PC-3 (cell line): ENCODE measurements around the gene NDUFA7. TPM values are rescaled to one million over a fixed set of nuclear protein-coding genes. Genes with fewer than 3 reads are reported as not detected.

Source experiments
- ATAC-seq: fragments of 200-7000 bp; cut with Tn5 transposase; 2 replicates; pipeline ENCODE4 v1.9.1; 2020; ENCODE audit warnings: mild to moderate bottlenecking, moderate library complexity
- BruUV-seq: library from RNA; stranded (reverse); fragments of 400-500 nt; replicated peaks from 2 replicates; lab custom pipeline; 2021; lab: Mats Ljungman, UMichigan
- CTCF ChIA-PET: fragments of 300-600 bp; sonication (Branson Sonifier 250); formaldehyde crosslinking; loops from one replicate; lab custom pipeline; 2022; ENCODE audit warnings: antibody characterized with exemption; lab: Charles Lee
- POLR2A ChIA-PET: fragments of 300-600 bp; sonication (Branson Sonifier 250); formaldehyde crosslinking; loops from one replicate; lab custom pipeline; 2022; ENCODE audit warnings: antibody characterized with exemption; ENCODE audit not compliant: unreplicated experiment; lab: Charles Lee
- DNase-seq: peaks from one replicate; pipeline ENCODE4 v3.0.0-alpha.2; 2015
- H2AFZ ChIP-seq: fragments of 300-600 bp; sonication (generic); 2 replicates; pipeline ENCODE4 v1.6.0; 2016; ENCODE audit warnings: antibody characterized with exemption, low read length
- H3F3A ChIP-seq: fragments of 300-600 bp; sonication (generic); one replicate; pipeline ENCODE4 v1.6.0; 2017; ENCODE audit warnings: antibody characterized with exemption, low read length, control low read depth, mild to moderate bottlenecking; ENCODE audit not compliant: unreplicated experiment
- H3K27ac ChIP-seq: fragments of 300-600 bp; sonication (generic); 2 replicates; pipeline ENCODE4 v1.5.1; 2016; ENCODE audit warnings: mild to moderate bottlenecking, low read length
- H3K27me3 ChIP-seq: fragments of 300-600 bp; sonication (generic); 2 replicates; pipeline ENCODE4 v1.6.1; 2016; ENCODE audit warnings: low read length, mixed read lengths
- H3K36me3 ChIP-seq: fragments of 300-600 bp; sonication (generic); 2 replicates; pipeline ENCODE4 v1.6.1; 2016; ENCODE audit warnings: low read depth, mixed run types, low read length, mixed read lengths
- H3K4me1 ChIP-seq: fragments of 300-600 bp; sonication (generic); 2 replicates; pipeline ENCODE4 v1.5.1; 2016; ENCODE audit warnings: low read length; ENCODE audit not compliant: insufficient read depth
- H3K4me2 ChIP-seq: fragments of 300-600 bp; sonication (generic); 2 replicates; pipeline ENCODE4 v1.6.0; 2016; ENCODE audit warnings: low read length
- H3K4me3 ChIP-seq: fragments of 300-600 bp; sonication (generic); 2 replicates; pipeline ENCODE4 v1.5.1; 2016; ENCODE audit warnings: mild to moderate bottlenecking, low read length, mixed read lengths
- H3K79me2 ChIP-seq: fragments of 300-600 bp; sonication (generic); 2 replicates; pipeline ENCODE4 v1.6.1; 2017; ENCODE audit warnings: low read length, mixed read lengths
- H3K9ac ChIP-seq: fragments of 300-600 bp; sonication (generic); 2 replicates; pipeline ENCODE4 v1.6.0; 2016; ENCODE audit warnings: mild to moderate bottlenecking, low read length
- H3K9me2 ChIP-seq: fragments of 300-600 bp; sonication (generic); replicated peaks from 2 replicates; pipeline ENCODE4 v1.6.1; 2016; ENCODE audit warnings: mixed run types, low read length, mixed read lengths
- H3K9me3 ChIP-seq: fragments of 300-600 bp; sonication (generic); 2 replicates; pipeline ENCODE4 v1.6.1; 2016; ENCODE audit warnings: low read length, mixed read lengths
- H4K20me1 ChIP-seq: fragments of 300-600 bp; sonication (generic); 2 replicates; pipeline ENCODE4 v1.6.1; 2016; ENCODE audit warnings: low read length, mixed read lengths
- EZH2 ChIP-seq: fragments of 300-600 bp; sonication (generic); IDR thresholded peaks from one replicate; pipeline ENCODE4 v1.6.1; 2017; ENCODE audit warnings: antibody characterized with exemption, mild to moderate bottlenecking, low read length; ENCODE audit not compliant: unreplicated experiment
- EZH2phosphoT487 ChIP-seq: fragments of 300-600 bp; sonication (generic); IDR thresholded peaks from 2 replicates; pipeline ENCODE4 v1.6.1; 2018; ENCODE audit warnings: mild to moderate bottlenecking, antibody characterized with exemption, low read length, borderline replicate concordance
- intact Hi-C: fragments of 100-400 bp; cut with micrococcal nuclease; formaldehyde crosslinking; loops from 2 replicates; pipeline ENCODE4 v1.9.0; 2023
- total RNA-seq: library from RNA; depleted of rRNA; stranded (reverse); fragments of >200 nt; gene quantifications from 2 replicates; pipeline ENCODE4 v1.2.3, GENCODE V29; 2014
- TF ChIP-seq, protein P1 (sequence below): fragments of 300-600 bp; sonication (generic); conservative IDR thresholded peaks from 2 replicates; pipeline ENCODE4 v1.5.1; 2017; ENCODE audit warnings: antibody characterized with exemption, low read depth, mild to moderate bottlenecking, low read length

NDUFA7 gene
- total RNA-seq, 1 experiment from 2014 or later, result 144 TPM

DNA sequence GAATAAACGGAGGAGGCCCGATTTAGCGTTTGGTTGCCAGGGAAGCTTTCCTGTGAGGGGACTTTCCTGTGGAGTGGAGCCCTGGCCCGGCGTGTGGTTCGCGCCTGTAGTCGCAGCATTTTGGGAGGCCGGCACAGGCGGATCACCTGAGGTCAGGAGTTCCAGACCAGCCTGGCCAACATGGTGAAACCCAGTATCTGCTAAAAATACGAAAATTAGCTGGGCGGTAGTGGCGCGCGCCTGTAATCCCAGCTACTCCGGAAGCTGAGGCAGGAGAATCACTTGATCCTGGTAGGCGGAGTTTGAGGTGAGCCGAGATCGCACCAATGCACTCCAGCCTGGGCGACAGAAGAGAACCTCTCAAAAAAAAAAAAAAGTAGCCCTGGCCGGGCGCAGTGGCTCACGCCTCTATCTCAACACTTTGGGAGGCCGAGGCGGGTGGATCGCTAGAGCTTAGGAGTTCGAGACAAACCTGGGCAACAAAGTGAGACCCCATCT, 14.9 kb upstream of the NDUFA7 start:
- intact Hi-C loops, result no loop called here
- no peak for TF ChIP-seq EZH2phosphoT487
- TF ChIP-seq, protein P1, sequence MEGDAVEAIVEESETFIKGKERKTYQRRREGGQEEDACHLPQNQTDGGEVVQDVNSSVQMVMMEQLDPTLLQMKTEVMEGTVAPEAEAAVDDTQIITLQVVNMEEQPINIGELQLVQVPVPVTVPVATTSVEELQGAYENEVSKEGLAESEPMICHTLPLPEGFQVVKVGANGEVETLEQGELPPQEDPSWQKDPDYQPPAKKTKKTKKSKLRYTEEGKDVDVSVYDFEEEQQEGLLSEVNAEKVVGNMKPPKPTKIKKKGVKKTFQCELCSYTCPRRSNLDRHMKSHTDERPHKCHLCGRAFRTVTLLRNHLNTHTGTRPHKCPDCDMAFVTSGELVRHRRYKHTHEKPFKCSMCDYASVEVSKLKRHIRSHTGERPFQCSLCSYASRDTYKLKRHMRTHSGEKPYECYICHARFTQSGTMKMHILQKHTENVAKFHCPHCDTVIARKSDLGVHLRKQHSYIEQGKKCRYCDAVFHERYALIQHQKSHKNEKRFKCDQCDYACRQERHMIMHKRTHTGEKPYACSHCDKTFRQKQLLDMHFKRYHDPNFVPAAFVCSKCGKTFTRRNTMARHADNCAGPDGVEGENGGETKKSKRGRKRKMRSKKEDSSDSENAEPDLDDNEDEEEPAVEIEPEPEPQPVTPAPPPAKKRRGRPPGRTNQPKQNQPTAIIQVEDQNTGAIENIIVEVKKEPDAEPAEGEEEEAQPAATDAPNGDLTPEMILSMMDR, result no peak
- no peak for TF ChIP-seq EZH2
- Histone ChIP-seq H3K4me1 (peaks cover 11% of the 10 kb centered on the region; the same call in 1 of the 2 replicates), H3K27me3 (peaks cover 22% of the 10 kb centered on the region), H3K9me2 (no peaks in the 10 kb centered on the region), H3K4me3 (no peak overlapping the region), H3K9ac (no peak overlapping the region), H4K20me1 (no peaks in the 10 kb centered on the region), H3K79me2 (no peaks in the 10 kb centered on the region), H3K4me2 (no peak overlapping the region), H3F3A (no peaks in the 10 kb centered on the region), H3K9me3 (no peaks in the 10 kb centered on the region), H3K36me3 (no peaks in the 10 kb centered on the region), H3K27ac (no peak overlapping the region), H2AFZ (no peak overlapping the region)
- ChIA-PET POLR2A (no interaction called here), CTCF (no interaction called here)
- ATAC-seq (no peak), DNase-seq (no peak)
- no TSS peak for BruUV-seq

DNA sequence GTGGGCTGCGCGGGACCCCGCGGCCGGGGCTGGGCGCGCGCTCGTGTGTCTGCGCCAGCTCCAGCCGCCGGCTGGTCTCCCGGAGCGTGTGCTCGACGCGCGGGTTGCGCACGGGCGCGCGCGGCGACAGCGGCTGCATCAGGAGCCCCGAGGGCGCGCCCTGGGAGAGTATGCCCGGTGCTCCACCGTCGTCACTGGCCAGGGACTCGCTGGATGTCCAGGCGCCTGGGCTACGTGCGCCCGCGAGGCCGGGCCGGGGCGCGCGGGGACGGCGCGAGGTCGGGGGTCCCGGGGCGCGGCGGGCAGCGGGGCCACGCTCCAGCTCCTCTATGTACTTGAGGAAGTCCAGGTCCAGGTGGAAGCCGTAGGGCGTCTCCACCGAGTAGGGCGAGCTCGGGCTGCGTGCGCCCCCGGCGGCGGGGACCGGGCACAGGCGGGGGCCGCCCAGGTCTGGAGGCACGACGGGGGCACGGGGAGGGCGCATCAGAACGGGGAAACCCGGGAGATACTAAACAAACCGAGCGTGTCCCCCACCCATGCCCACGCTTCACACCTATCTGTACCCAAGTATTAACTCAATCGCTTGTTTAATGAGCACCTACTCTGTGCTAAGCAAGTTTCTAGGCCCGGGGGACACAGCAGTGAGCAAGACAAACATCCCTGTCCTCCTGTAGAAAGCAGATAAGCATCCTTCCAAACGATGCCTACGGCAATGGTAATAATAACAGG, 14.3 kb upstream of the NDUFA7 start:
- Histone ChIP-seq H3K36me3 (no peaks in the 10 kb centered on the region), H3K27me3 (peaks cover 22% of the 10 kb centered on the region), H3K4me3 (peak overlapping the region; percentile 66; the same call in 1 of the 2 replicates), H3K4me2 (peak overlapping the region; percentile 92), H3K9me2 (no peaks in the 10 kb centered on the region), H3K79me2 (no peaks in the 10 kb centered on the region), H3K27ac (no peak overlapping the region), H4K20me1 (no peaks in the 10 kb centered on the region), H3K9me3 (no peaks in the 10 kb centered on the region), H3F3A (no peaks in the 10 kb centered on the region), H3K9ac (no peak overlapping the region), H2AFZ (peak overlapping the region; percentile 87; the same call in 1 of the 2 replicates), H3K4me1 (peaks cover 11% of the 10 kb centered on the region; the same call in 1 of the 2 replicates)
- CTCF ChIA-PET, result interaction anchor here (0.8 to 1.2 kb wide), 2 partner anchors 12 to 27 kb away, joined by 3 read pairs; partner anchors contain the start of gene CD320
- TF ChIP-seq EZH2 (no peak), EZH2phosphoT487 (no peak)
- TF ChIP-seq, protein P1, result peak; percentile 40; the same call in 1 of the 2 replicates
- POLR2A ChIA-PET, result interaction anchor here (0.6 kb wide), 1 partner anchor 115 kb away, joined by 3 read pairs; no protein-coding TSS in a partner anchor
- BruUV-seq, result no TSS peak
- no peak for DNase-seq
- intact Hi-C loops, result no loop called here
- peak; percentile 41 for ATAC-seq
